ENCODE results near the gene PIGM. TPM values are rescaled to one million over a fixed set of nuclear protein-coding genes. Genes with fewer than 3 reads are reported as not detected.

Gene PIGM
- total RNA-seq, 4 donors from 2014 or later = 3.0 to 7.0 (median 4.3) TPM

GRCh38 chr1:160007577-160008200 lies 24.1 kb downstream of the PIGM start:
- H3K27me3 ChIP-seq = no peaks in the 10 kb centered on the region
- TF ChIP-seq CTCF (IDR thresholded peaks at IDR 0.05) = peak; percentile 73 to 87 (median 79)
- no peak for TF ChIP-seq POLR2A (IDR thresholded peaks at IDR 0.05)
- 64 to 67% methylated on average over 3 of the region's 3 CpGs for WGBS, 2 donors
- no peaks in the 10 kb centered on the region for H3K4me1 ChIP-seq
- H3K36me3 ChIP-seq = no peaks in the 10 kb centered on the region
- no peaks in the 10 kb centered on the region for H3K9me3 ChIP-seq
- no peak for DNase-seq (ENCODE audit: low spot score in 2 of 2)
- no peak overlapping the region for H3K4me3 ChIP-seq
- H3K27ac ChIP-seq = no peak overlapping the region

GRCh38 chr1:160006312-160006940 lies 25.4 kb downstream of the PIGM start:
- TF ChIP-seq EP300 (IDR thresholded peaks at IDR 0.05) = no peak
- TF ChIP-seq CTCF (IDR thresholded peaks at IDR 0.05) = peak; percentile 47 to 75 (median 66)
- no peak for TF ChIP-seq POLR2A (IDR thresholded peaks at IDR 0.05)
- WGBS, 2 donors = 31 to 35% methylated on average over 5 of the region's 5 CpGs
- no peak overlapping the region for H3K4me3 ChIP-seq
- no peaks in the 10 kb centered on the region for H3K4me1 ChIP-seq
- no peaks in the 10 kb centered on the region for H3K27me3 ChIP-seq
- H3K27ac ChIP-seq = no peak overlapping the region
- no peaks in the 10 kb centered on the region for H3K36me3 ChIP-seq
- no peaks in the 10 kb centered on the region for H3K9me3 ChIP-seq
- DNase-seq (ENCODE audit: low spot score in 2 of 2) = peak; percentile 36 to 57

GRCh38 chr1:160005070-160005469 lies 26.7 kb downstream of the PIGM start:
- Histone ChIP-seq H3K9me3 (no peaks in the 10 kb centered on the region), H3K4me1 (no peaks in the 10 kb centered on the region), H3K36me3 (no peaks in the 10 kb centered on the region), H3K27me3 (no peaks in the 10 kb centered on the region), H3K4me3 (no peak overlapping the region), H3K27ac (no peak overlapping the region)
- no peak for TF ChIP-seq EP300 (IDR thresholded peaks at IDR 0.05)
- no peak for TF ChIP-seq POLR2A (IDR thresholded peaks at IDR 0.05)
- TF ChIP-seq CTCF (IDR thresholded peaks at IDR 0.05) = no peak
- 74 to 75% methylated on average over 4 of the region's 4 CpGs for WGBS, 2 donors
- no peak for DNase-seq (ENCODE audit: low spot score in 2 of 2)

- TF ChIP-seq CTCF (IDR thresholded peaks at IDR 0.05) (no peak), POLR2A (IDR thresholded peaks at IDR 0.05) (no peak), EP300 (IDR thresholded peaks at IDR 0.05) (no peak)
- H3K4me1 ChIP-seq = no peaks in the 10 kb centered on the region
- H3K4me3 ChIP-seq = no peak overlapping the region
- no peak for DNase-seq (ENCODE audit: low spot score in 2 of 2)
- no peaks in the 10 kb centered on the region for H3K9me3 ChIP-seq
- H3K27me3 ChIP-seq = no peaks in the 10 kb centered on the region
- no peaks in the 10 kb centered on the region for H3K36me3 ChIP-seq
- no peak overlapping the region for H3K27ac ChIP-seq
- 75 to 81% methylated on average over 2 of the region's 2 CpGs for WGBS, 2 donors
These were observed 27.4 kb downstream of the PIGM start for GRCh38 chr1:160004425-160004824.

GRCh38 chr1:160004001-160004400 lies 27.8 kb downstream of the PIGM start:
- 68 to 86% methylated on average over 1 of the region's 1 CpG for WGBS, 2 donors
- H3K4me1 ChIP-seq = no peaks in the 10 kb centered on the region
- H3K9me3 ChIP-seq = no peaks in the 10 kb centered on the region
- H3K36me3 ChIP-seq = no peaks in the 10 kb centered on the region
- TF ChIP-seq CTCF (IDR thresholded peaks at IDR 0.05) = no peak
- TF ChIP-seq POLR2A (IDR thresholded peaks at IDR 0.05) = no peak
- no peak for TF ChIP-seq EP300 (IDR thresholded peaks at IDR 0.05)
- no peaks in the 10 kb centered on the region for H3K27me3 ChIP-seq
- no peak overlapping the region for H3K4me3 ChIP-seq
- H3K27ac ChIP-seq = no peak overlapping the region
- no peak for DNase-seq (ENCODE audit: low spot score in 2 of 2)
